Mesenchymal stem cell (in vitro differentiated cells and primary cell): ENCODE data around the gene TROAP.
"Not testable (repeated sequence)": the region's sequence is repeated elsewhere in the genome, so short reads cannot be mapped to it uniquely, and the experiment has no call there.

ENCODE experiments used
- DNase-seq: peaks from one replicate; pipeline ENCODE4 v3.0.0-alpha.2; 2013
- H2AFZ ChIP-seq: one replicate; pipeline ENCODE4 v1.6.1; 2013; ENCODE audit warnings: low read depth, mild to moderate bottlenecking, control low read depth, inconsistent platforms, low read length, moderate library complexity
- H2AK5ac ChIP-seq: 2 replicates; pipeline ENCODE4 v1.6.1; 2013; ENCODE audit warnings: low read length, moderate library complexity, mild to moderate bottlenecking, inconsistent platforms; ENCODE audit not compliant: severe bottlenecking
- H2BK120ac ChIP-seq: one replicate; pipeline ENCODE4 v1.6.1; 2013; ENCODE audit warnings: low read depth, mild to moderate bottlenecking, inconsistent platforms, low read length, moderate library complexity
- H2BK12ac ChIP-seq, 2 experiments: one replicate each; pipeline ENCODE4 v1.6.1; 2013; ENCODE audit warnings: inconsistent platforms in 2 of 2, low read length in 2 of 2, mild to moderate bottlenecking in 2 of 2, moderate library complexity in 2 of 2, control low read depth in 1 of 2
- H2BK15ac ChIP-seq: one replicate; pipeline ENCODE4 v1.6.1; 2013; ENCODE audit warnings: mild to moderate bottlenecking, low read depth, inconsistent platforms; ENCODE audit not compliant: poor library complexity, severe bottlenecking
- H2BK5ac ChIP-seq: 2 replicates; pipeline ENCODE4 v1.6.1; 2013; ENCODE audit warnings: low read depth, mild to moderate bottlenecking, low read length, control low read depth, inconsistent platforms; ENCODE audit not compliant: poor library complexity, severe bottlenecking
- H3K14ac ChIP-seq, 2 experiments: one replicate each; pipeline ENCODE4 v1.6.1; 2013; ENCODE audit warnings: inconsistent platforms in 2 of 2, low read length in 2 of 2, control low read depth in 1 of 2, mild to moderate bottlenecking in 1 of 2, moderate library complexity in 1 of 2
- H3K18ac ChIP-seq, 2 experiments: one replicate each; pipeline ENCODE4 v1.6.1; 2013; ENCODE audit warnings: inconsistent platforms in 2 of 2, low read length in 2 of 2, control low read depth in 1 of 2, low read depth in 1 of 2, mild to moderate bottlenecking in 1 of 2
- H3K23ac ChIP-seq, 2 experiments: one replicate each; pipeline ENCODE4 v1.6.1; 2013; ENCODE audit warnings: inconsistent platforms in 2 of 2, low read length in 2 of 2, mild to moderate bottlenecking in 2 of 2, moderate library complexity in 2 of 2, control low read depth in 1 of 2
- H3K27ac ChIP-seq: 2 replicates; pipeline ENCODE4 v1.5.1; 2013; ENCODE audit warnings: mild to moderate bottlenecking, moderate library complexity, low read length, control low read depth, inconsistent platforms; ENCODE audit not compliant: poor library complexity, severe bottlenecking
- H3K27me3 ChIP-seq, 2 experiments: 2 replicates each; pipeline versions ENCODE4 v1.6.1 to v1.7.0; 2013; ENCODE audit warnings: low read length in 2 of 2, mild to moderate bottlenecking in 2 of 2, moderate library complexity in 2 of 2, control low read depth in 1 of 2, inconsistent platforms in 1 of 2; ENCODE audit not compliant: control insufficient read depth in 1 of 2, insufficient read depth in 1 of 2
- H3K36me3 ChIP-seq, 2 experiments: 2 replicates each; pipeline versions ENCODE4 v1.6.1 to v1.7.0; 2013; ENCODE audit warnings: low read length in 2 of 2, control low read depth in 1 of 2, inconsistent platforms in 1 of 2, low read depth in 1 of 2, mild to moderate bottlenecking in 1 of 2; ENCODE audit not compliant: insufficient read depth in 2 of 2, control insufficient read depth in 1 of 2
- H3K4ac ChIP-seq, 2 experiments: one replicate each; pipeline ENCODE4 v1.6.1; 2013; ENCODE audit warnings: inconsistent platforms in 2 of 2, low read length in 2 of 2, mild to moderate bottlenecking in 2 of 2, moderate library complexity in 2 of 2, control low read depth in 1 of 2, low read depth in 1 of 2
- H3K4me1 ChIP-seq: 2 replicates; pipeline ENCODE4 v1.6.1; 2013; ENCODE audit warnings: low read depth, low read length, control low read depth; ENCODE audit not compliant: control insufficient read depth, insufficient read depth
- H3K4me2 ChIP-seq: 2 replicates; pipeline ENCODE4 v1.6.1; 2013; ENCODE audit warnings: low read length, mild to moderate bottlenecking, inconsistent platforms; ENCODE audit not compliant: poor library complexity, severe bottlenecking
- H3K4me3 ChIP-seq, 2 experiments: 2 replicates each; pipeline versions ENCODE4 v1.5.1 to v1.7.0; 2013; ENCODE audit warnings: low read length in 2 of 2, mild to moderate bottlenecking in 2 of 2, control low read depth in 1 of 2, low read depth in 1 of 2; ENCODE audit not compliant: insufficient read depth in 1 of 2
- H3K79me1 ChIP-seq: replicated peaks from 2 replicates; pipeline ENCODE4 v1.6.1; 2013; ENCODE audit warnings: mild to moderate bottlenecking, control low read depth, low read length, inconsistent platforms; ENCODE audit not compliant: poor library complexity, severe bottlenecking
- H3K9ac ChIP-seq: 2 replicates; pipeline ENCODE4 v1.7.0; 2013; ENCODE audit warnings: mild to moderate bottlenecking, low read length, moderate library complexity
- H3K9me3 ChIP-seq: 2 replicates; pipeline ENCODE4 v1.7.0; 2013; ENCODE audit warnings: mild to moderate bottlenecking, low read length; ENCODE audit not compliant: control insufficient read depth
- H4K8ac ChIP-seq: one replicate; pipeline ENCODE4 v1.6.1; 2013; ENCODE audit warnings: inconsistent platforms, mild to moderate bottlenecking, low read length, moderate library complexity
- H4K91ac ChIP-seq: one replicate; pipeline ENCODE4 v1.6.1; 2013; ENCODE audit warnings: mild to moderate bottlenecking, low read length, inconsistent platforms
- WGBS: methylation state at CpG from one replicate; pipeline ENCODE4 v1.1.7; 2013; ENCODE audit warnings: mixed read lengths; 5-methylcytosine and 5-hydroxymethylcytosine counted together

TROAP gene

DNA sequence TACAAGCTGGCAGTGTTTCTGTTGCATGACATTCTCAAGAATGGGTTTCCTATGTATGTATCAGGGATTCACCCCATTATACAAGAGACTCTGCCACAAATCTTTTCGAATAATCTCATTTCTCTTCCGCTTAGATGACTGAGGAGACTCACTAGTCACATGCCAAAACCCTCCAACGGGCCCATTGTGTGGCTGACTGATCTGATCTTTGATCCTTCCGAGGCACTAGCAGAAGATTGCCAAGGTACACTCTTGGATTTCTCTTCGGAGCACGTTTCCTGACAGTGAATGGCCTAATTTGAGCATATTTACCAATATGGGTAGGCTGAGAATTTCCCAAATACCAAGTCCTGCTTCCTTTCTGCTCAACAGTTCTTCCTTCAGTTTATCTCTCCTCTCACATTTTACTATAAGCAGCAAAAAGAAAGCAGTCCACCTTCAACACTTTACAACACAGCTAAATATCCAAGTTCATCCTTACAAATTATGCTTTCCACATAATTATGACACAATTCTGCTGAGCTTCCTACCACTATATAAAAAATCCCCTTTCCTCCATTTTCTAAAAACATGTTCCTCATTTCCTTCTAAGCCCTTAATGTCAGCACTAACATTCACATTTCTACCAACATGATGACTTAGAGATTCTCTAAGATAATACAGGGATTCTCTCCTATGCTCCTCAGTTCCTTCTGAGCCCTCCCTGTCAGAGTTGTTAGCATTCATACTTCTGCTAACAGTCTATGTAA, 17.1 kb upstream of the TROAP start:
- Histone ChIP-seq H2AFZ (no peak overlapping the region), H2BK120ac (no peak overlapping the region), H3K9me3 (no peaks in the 10 kb centered on the region), H3K4ac (no peak overlapping the region), H3K14ac (no peak overlapping the region), H3K18ac (no peak overlapping the region), H3K79me1 (no peaks in the 10 kb centered on the region), H3K36me3 (no peaks in the 10 kb centered on the region), H2BK12ac (no peak overlapping the region), H3K27ac (no peak overlapping the region), H3K4me3 (no peak overlapping the region), H2BK5ac (no peak overlapping the region), H3K9ac (no peak overlapping the region), H3K4me1 (no peaks in the 10 kb centered on the region), H4K91ac (no peak overlapping the region), H4K8ac (no peak overlapping the region), H3K23ac (no peak overlapping the region), H3K27me3 (peaks cover 21 to 48% of the 10 kb centered on the region in 2 experiments), H2AK5ac (no peak overlapping the region), H2BK15ac (no peak overlapping the region), H3K4me2 (no peak overlapping the region)
- DNase-seq, result no peak
- 69% methylated on average over 6 of the region's 6 CpGs for WGBS

DNA sequence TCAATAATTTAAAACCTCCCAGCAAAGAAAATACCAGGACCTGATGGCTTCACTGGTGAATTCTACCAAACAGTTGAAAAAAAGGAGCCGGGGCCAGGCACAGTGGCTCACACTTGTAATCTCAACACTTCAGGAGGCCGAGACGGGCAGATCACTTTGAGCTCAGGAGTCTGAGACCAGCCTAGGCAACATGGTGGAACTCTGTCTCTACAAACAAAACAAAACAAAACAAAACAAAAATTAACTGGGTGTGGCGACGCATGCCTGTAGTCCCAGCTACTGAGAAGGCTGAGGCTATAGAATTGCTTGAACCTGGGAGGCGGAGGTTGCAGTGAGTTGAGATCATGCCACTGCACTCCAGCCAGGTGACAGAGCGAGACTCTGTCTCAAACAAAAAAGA, 13.7 kb upstream of the TROAP start:
- peaks cover 9 to 28% of the 10 kb centered on the region in 2 experiments for H3K27me3 ChIP-seq
- no peaks in the 10 kb centered on the region for H3K9me3 ChIP-seq
- no peak overlapping the region for H3K14ac ChIP-seq

DNA sequence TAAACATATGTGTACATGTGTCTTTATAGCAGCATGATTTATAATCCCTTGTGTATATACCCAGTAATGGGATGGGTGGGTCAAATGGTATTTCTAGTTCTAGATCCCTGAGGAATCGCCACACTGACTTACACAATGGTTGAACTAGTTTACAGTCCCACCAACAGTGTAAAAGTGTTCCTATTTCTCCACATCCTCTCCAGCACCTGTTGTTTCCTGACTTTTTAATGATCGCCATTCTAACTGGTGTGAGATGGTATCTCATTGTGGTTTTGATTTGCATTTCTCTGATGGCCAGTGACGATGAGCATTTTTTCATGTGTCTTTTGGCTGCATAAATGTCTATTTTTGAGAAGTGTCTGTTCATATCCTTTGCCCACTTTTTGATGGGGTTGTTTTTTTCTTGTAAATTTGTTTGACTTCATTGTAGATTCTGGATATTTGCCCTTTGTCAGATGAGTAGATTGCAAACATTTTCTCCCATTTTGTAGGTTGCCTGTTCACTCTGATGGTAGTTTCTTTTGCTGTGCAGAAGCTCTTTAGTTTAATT, 12.5 kb upstream of the TROAP start:
- not testable (repeated sequence) for H2AK5ac ChIP-seq, H3K14ac ChIP-seq, H3K36me3 ChIP-seq, H4K91ac ChIP-seq, DNase-seq, H2BK12ac ChIP-seq, H2BK5ac ChIP-seq, H4K8ac ChIP-seq, H3K27ac ChIP-seq, H3K4me3 ChIP-seq, H2BK120ac ChIP-seq, H3K18ac ChIP-seq, H3K79me1 ChIP-seq, H2BK15ac ChIP-seq, H3K9ac ChIP-seq, H3K4me1 ChIP-seq, H3K4ac ChIP-seq, H2AFZ ChIP-seq, H3K4me2 ChIP-seq, H3K9me3 ChIP-seq, H3K23ac ChIP-seq
- no CpG with 5 or more reads among the region's 3 CpGs for WGBS
- peaks cover 8 to 27% of the 10 kb centered on the region in 2 experiments for H3K27me3 ChIP-seq

More for the DNA sequence above, 13.7 kb upstream of the TROAP start:
- no peak overlapping the region for H2BK12ac ChIP-seq
- H3K79me1 ChIP-seq, result no peaks in the 10 kb centered on the region
- no peak overlapping the region for H3K23ac ChIP-seq
- H2BK120ac ChIP-seq, result no peak overlapping the region
- H2AFZ ChIP-seq, result no peak overlapping the region
- no peak overlapping the region for H2BK15ac ChIP-seq
- H3K4me2 ChIP-seq, result no peak overlapping the region
- no peak overlapping the region for H3K9ac ChIP-seq
- no peak overlapping the region for H2BK5ac ChIP-seq
- no peak for DNase-seq
- H4K91ac ChIP-seq, result no peak overlapping the region
- H3K4me3 ChIP-seq, result no peak overlapping the region
- no peak overlapping the region for H3K27ac ChIP-seq
- no peak overlapping the region for H4K8ac ChIP-seq
- WGBS, result 71% methylated on average over 7 of the region's 7 CpGs
- H3K4me1 ChIP-seq, result no peaks in the 10 kb centered on the region
- no peak overlapping the region for H2AK5ac ChIP-seq
- H3K18ac ChIP-seq, result no peak overlapping the region
- no peaks in the 10 kb centered on the region for H3K36me3 ChIP-seq
- no peak overlapping the region for H3K4ac ChIP-seq

DNA sequence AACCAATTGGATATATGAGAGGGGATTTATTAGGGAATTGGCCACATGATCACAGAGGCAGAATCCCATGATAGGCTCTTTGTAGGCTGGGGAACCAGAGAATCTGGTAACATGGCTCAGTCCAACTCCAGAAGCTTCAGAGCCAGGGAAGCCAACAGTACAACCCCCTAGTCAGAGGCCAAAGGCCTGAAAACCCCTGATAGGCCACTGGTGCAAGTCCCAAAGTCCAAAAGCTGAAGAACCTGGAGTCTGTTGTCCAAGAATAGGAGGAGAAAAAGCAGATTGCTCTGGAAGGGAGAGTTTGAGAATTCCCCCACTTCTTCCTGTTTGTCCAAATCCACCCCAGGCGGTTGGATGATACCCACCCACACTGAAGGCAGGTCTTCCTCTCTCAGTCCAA, 8.2 kb upstream of the TROAP start:
- no peak overlapping the region for H3K18ac ChIP-seq
- no peak overlapping the region for H3K27ac ChIP-seq
- H2BK15ac ChIP-seq, result no peak overlapping the region
- no peak overlapping the region for H2AK5ac ChIP-seq
- no peak overlapping the region for H3K23ac ChIP-seq
- no peak overlapping the region for H3K4me3 ChIP-seq
- H2AFZ ChIP-seq, result peak overlapping the region; percentile 14
- H2BK120ac ChIP-seq, result no peak overlapping the region
- no peak overlapping the region for H3K14ac ChIP-seq
- 85% methylated on average over 1 of the region's 1 CpG for WGBS
- no peak overlapping the region for H2BK5ac ChIP-seq
- peaks cover 0 to 3% of the 10 kb centered on the region in 2 experiments for H3K27me3 ChIP-seq
- H3K4me2 ChIP-seq, result no peak overlapping the region
- H4K91ac ChIP-seq, result no peak overlapping the region
- no peak for DNase-seq
- no peaks in the 10 kb centered on the region for H3K4me1 ChIP-seq
- H3K79me1 ChIP-seq, result no peaks in the 10 kb centered on the region
- H3K9me3 ChIP-seq, result no peaks in the 10 kb centered on the region
- H3K36me3 ChIP-seq, result no peaks in the 10 kb centered on the region
- H4K8ac ChIP-seq, result no peak overlapping the region
- no peak overlapping the region for H3K4ac ChIP-seq
- H3K9ac ChIP-seq, result no peak overlapping the region
- no peak overlapping the region for H2BK12ac ChIP-seq
